ENCODE measurements around the gene PRR3.

Gene PRR3

GRCh38 chr6:30573113-30573512 is 16.0 kb downstream of the PRR3 start:
- no peak for DNase-seq

GRCh38 chr6:30578051-30578450 is 21.0 kb downstream of the PRR3 start:
- DNase-seq, result no peak

- no peak for DNase-seq
Measured at GRCh38 chr6:30583921-30584320, 26.8 kb downstream of the PRR3 start.

DNA sequence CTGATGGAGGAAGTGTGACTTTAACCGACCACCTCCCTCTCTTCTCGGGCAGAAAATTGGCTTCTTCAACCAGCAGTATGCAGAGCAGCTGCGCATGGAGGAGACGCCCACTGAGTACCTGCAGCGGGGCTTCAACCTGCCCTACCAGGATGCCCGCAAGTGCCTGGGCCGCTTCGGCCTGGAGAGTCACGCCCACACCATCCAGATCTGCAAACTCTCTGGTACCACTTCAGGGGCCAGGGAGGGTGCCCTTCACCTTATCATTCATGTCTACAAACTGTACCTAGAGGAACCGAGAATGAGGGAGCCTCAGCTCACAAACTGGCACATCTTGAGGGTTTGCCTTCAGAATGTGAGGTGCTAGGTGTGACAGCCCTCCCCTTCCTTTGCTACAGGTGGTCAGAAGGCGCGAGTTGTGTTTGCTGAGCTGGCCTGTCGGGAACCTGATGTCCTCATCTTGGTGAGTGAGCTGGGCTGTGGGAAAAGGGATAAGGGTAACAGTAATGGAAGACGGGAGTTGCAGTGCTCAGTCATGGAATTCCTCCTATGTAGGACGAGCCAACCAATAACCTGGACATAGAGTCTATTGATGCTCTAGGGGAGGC is 32.8 kb downstream of the PRR3 start:
- DNase-seq, result no peak

- no peak for DNase-seq
Measured at GRCh38 chr6:30590509-30590908, 33.4 kb downstream of the PRR3 start.

- DNase-seq, result no peak
Measured at GRCh38 chr6:30591008-30591407, 33.9 kb downstream of the PRR3 start.

- no peak for DNase-seq
Measured at GRCh38 chr6:30592287-30592686, 35.2 kb downstream of the PRR3 start.

DNA sequence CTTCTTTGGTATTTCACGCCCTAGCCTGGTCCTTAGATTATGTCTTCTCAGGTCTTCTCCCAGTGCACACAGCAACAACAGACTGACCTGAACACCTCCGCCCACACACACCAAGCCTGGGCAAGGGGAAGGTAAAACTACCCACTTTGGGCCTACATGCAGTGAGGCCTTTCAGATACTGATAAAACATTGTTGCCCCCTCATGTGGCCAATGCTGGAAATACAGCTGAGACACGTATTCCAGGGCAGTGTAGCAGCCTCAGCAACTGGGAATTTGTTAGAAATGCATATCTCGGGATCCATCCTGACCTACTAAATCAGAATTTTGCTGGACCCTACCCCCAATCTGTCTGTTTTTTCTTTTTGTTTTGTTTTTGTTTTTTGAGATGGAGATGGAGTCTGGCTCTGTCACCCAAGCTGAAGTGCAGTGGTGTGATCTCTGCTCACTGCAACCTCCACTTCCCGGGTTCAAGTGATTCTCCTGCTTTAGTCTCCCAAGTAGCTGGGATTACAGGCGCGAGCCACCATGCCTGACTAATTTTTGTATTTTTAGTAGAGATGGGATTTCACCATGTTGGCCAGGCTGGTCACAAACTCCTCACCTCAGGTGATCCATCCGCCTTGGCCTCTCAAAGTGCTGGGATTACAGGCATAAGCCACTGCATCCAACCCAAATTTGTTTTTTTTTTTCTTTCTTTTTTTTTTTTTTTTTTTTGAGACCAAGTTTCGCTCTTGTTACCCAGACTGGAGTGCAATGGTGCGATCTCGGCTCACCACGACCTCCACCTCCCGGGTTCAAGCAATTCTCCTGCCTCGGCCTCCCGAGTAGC is 40.4 kb downstream of the PRR3 start:
- peak; percentile 57 to 76 (median 59) for DNase-seq

DNA sequence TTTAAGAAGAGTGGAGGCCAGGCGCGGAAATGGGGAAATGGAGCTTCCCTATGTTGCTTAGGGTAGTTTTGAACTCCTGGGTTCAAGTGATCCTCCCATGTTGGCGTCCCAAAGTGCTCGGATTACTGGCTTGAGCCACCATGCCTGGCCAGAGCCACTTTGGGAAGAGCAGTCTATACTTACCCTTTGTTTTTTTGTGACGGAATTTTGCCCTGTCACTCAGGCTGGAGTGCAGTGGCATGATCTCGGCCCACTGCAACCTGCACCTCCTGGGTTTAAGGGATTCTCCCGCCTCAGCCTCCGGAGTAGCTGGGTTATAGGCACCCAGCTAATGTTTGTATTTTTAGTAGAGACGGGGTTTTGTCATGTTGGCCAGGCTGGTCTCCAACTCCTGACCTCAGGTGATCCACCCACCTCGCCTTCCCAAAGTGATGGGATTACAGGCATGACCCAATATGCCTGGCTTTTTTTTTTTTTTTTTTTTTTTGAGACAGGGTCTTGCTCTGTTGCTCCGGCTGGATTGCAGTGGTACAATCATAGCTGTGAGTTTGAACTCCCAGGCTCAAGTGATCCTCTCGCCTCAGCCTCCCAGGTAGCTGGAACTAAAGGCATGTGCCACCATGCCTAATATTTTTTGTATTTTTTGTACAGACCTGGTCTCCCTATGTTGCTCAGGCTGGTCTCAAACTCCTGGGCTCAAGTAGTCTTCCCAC is 42.0 kb downstream of the PRR3 start:
- DNase-seq, result no peak

DNA sequence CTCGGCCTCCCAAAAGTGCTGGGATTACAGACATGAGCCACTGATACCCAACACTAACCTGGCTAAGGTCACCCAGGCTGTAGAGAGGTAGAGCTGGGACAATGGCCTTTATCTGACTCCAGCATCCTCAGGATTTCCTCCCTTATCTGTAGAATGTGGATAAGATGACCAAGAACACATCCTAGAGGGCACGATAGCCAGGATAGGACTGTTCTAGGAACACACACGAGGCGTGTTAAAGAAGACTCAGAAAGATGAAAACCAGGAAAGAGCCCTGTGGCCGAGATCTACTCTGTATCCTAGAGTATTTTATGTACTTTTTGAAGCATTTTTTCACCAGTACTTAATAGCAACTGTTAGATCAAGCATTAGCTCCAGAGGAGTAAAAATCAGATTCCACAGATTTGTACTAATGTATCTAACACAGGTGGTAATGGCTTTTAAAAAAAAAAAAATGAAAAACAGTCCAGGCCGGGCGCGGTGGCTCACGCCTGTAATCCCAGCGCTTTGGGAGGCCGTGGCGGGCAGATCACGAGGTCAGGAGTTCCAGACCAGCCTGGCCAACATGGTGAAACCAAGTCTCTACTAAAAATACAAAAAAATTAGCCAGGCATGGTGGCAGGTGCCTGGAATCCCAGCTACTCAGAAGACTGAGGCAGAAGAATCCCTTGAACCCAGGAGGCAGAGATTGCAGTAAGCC is 42.7 kb downstream of the PRR3 start:
- no peak for DNase-seq

GRCh38 chr6:30600451-30600961 is 43.4 kb downstream of the PRR3 start:
- DNase-seq, result no peak

- no peak for DNase-seq
Measured at GRCh38 chr6:30601436-30601814, 44.3 kb downstream of the PRR3 start.

- DNase-seq, result no peak
Measured at GRCh38 chr6:30601815-30602641, 44.9 kb downstream of the PRR3 start.

- DNase-seq, result no peak
Measured at GRCh38 chr6:30603961-30604360, 46.9 kb downstream of the PRR3 start.

GRCh38 chr6:30610065-30610464 is 53.0 kb downstream of the PRR3 start:
- no peak for DNase-seq

GRCh38 chr6:30611150-30611855 is 54.2 kb downstream of the PRR3 start:
- no peak for DNase-seq

DNA sequence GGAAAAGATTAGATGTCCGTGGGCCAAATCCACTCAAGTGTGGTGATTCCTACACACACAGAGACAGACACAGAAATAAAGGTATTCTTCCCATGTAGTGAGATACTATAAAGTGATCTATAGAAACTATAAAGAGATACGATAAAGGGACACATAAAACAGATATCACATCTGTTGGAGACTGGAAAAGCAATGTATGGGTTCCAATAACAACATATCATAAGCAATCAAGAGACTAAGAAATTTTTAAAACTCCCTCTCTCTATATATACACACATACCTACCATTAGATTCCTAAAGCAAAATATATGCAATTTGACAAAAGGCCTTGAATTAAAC is 54.7 kb downstream of the PRR3 start:
- no peak for DNase-seq

- DNase-seq, result no peak
Measured at GRCh38 chr6:30612213-30612612, 55.1 kb downstream of the PRR3 start.

DNA sequence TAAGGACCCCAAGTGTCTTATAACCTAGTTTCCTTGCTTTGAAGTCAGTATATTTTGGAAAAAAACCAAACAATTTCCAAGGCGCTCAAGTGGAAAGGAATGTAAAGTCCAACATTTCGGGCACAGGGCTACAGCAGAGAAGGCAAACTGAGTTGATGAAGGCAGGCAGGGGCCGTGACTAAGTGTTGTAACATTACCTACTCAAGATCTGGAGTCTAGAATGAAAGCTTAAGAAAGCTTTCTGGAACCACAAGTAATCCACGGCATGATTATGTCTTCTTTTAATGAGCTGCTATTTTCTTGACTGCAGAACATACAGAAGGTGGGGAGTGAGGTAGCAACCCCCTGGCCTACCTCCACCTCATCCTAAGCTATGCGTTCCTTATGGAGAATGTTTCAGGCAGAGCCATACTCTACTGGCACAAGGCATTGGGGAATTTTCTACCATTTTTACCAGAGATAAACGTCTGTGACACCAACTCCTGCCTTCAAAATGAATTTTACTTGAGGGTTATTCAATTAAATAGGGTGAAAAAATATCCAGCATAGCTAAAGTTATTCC is 55.7 kb downstream of the PRR3 start:
- DNase-seq, result no peak
